Stimulated activated CD8-positive, alpha-beta memory T cell treated with anti-CD3 and anti-CD28 coated beads, Interleukin-7, amount 100 ng/mL, for 1 hour (primary cell): ENCODE data around the gene MRTO4.
A peak's percentile ranks its signal among the peaks of the same experiment; 100 is the strongest.
"Not testable (repeated sequence)": the region's sequence is repeated elsewhere in the genome, so short reads cannot be mapped to it uniquely, and the experiment has no call there.

Experiments used
- DNase-seq, 2 donors: peaks; one replicate each; pipeline ENCODE4 v3.0.0-alpha.2; 2020; ENCODE audit warnings: low read depth in 2 of 2

Gene MRTO4

DNA sequence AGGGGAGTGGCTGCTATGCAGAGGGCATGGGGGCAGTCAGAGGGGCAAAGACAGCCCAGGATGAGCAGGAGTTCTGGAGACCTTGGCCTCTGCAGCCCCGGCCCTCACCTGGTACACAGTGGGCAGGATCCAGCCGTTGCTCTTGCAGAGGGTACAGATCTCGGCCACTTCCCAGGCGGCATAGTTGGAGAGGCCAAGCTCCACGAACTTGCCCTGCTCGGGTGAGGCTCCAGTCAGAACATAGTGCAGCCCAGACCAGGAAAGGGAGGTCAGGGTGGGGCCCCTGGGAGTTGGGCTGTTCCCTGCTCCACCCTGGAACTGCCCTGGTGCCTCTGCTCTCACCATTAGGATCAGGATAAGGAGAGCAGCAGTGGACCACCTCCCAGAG, 18.7 kb downstream of the MRTO4 start:
- not testable (repeated sequence) for DNase-seq

DNA sequence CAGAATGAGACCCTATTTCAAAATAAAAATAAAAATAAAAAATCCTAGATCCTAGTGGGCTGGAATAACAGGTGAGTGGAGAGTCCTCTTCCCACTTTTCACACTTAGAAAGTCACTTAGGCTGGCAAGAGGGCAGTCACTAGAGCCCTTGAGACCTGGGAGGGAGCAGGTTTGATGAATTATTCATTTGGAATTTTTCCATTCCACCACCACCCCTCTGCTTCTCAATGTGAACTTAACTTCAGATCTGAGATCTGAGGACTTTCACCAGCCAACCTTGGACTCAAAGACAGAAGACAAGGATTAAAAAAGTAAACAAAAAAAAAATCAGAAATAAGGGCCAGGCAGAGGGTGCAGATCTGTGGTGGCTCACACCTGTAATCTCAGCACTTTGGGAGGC, 20.5 kb downstream of the MRTO4 start:
- no peak for DNase-seq

DNA sequence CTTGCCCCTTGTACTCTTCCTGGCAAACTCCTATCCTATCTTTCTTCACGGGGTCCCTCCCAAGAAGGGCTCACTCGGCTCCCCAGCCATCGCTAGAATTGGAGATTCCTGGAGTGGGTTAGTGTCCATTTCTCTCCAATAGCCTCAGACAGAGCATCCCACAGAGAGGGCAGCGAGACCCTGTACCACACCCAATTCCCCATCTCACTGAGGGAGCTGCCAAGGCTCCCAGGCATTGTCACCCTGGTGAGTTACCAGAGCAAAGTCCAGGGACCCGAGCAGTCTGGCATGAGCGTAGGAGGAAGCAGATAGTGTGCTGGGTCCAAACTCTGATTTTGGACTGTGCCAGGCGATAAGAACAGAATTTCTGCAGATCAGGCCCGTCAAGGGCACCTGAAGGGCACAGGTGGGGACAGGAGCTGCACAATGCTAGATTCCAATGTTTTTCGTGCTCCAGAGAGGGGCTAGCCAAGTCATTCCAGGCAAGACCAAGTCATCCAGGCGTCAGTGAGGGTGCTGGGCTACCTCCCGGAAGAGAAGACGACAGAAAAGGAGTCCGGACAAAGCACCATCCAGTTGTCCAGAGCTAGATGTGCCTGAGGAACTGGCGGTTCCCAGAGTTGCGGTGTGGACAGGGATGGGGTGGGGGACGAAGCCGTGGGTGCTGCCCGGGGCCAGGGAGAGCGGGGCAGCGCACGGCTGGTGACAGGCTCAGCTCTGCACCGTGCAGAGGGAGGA, 21.7 kb downstream of the MRTO4 start:
- DNase-seq = no peak

DNA sequence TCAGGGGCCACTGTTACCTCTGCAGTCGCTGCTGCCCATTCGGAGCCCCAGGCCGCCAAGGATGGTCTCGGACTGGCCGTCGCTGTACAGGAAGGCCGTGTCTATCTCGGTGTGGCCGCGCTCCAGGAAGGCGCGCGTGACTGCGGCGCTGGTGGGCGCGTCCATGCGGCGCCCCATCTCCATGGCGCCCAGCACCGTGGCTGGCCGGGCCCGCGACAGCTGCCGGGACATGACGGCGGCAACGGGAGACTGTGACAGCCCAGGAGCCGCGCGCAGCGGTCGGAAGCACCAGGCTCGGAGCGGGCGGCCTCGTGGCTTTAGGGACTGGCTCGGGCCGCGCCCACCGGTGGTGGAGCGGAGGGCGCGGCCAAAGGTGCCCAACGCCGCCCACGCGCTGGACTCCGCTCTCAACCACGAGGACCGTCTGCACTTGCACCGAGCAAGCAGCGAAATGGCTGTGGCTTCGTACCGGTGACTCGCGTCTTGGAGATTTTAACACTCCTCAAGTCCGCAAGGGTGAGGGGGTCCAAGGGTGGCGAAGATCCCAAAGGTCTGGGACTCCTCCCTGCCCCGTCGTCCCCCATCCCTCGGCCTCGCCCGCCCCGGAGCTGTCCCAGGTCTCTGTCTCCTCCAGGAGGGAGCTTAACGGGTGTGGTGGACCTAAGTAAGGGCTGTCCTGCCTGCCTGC, 22.4 kb downstream of the MRTO4 start:
- DNase-seq = not testable (repeated sequence)

DNA sequence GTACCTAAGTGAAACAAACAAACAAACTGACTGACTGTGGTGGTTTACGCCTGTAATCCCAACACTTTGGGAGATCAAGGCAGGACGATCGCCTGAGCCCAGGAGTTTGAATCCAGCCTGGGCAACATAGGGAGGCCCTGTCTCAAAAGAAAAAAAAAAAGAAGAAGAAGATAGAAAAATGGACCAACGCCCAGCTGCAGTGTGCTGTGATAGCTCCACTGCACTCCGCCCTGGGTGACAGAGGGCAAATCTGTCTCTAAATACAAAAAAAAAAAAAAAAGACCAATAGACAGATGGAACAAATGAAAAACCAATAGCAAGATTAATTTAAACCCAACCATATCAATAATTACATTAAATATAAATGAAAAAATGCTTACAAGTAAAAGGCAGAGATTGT, 23.0 kb downstream of the MRTO4 start:
- DNase-seq = no peak

DNA sequence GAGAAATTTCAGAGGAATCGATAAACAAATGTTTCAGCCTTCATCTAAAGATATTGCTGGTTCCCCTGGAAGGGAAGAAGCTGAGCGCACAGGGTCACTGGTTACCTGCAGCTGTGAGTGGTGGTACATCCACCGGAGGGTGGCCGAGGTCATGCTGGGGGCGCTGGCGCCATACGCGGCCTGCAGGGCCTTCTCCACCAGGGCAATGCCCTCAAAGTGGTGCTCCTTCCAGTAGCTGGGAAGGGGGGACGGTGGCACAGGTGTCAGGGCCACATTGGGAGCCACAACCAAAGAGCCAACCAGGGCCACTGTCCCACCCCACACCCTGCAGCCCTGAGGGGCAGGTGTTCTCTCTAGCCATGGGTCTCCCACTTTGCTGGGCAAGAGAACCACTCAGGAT, 32.3 kb downstream of the MRTO4 start:
- DNase-seq = no peak

DNA sequence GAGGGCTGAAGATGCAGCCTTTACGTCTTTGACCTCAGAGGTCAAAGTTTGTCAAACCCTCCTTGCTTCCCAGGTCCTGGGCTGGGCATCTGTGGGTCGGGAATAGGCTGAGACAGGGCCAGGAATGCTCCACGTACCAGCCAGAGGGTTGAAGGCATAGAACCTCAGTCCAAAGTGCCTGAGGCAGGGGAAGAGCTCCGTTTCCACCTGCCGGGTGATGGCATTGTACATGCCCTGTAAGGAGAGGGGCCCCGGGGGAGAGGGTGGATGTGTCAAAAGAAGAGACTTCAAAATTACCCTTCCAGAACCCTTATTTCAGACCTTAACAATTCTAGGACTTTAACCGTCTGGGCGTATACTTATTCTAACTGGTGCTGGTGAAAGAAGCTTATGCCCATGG, 33.3 kb downstream of the MRTO4 start:
- DNase-seq = no peak

DNA sequence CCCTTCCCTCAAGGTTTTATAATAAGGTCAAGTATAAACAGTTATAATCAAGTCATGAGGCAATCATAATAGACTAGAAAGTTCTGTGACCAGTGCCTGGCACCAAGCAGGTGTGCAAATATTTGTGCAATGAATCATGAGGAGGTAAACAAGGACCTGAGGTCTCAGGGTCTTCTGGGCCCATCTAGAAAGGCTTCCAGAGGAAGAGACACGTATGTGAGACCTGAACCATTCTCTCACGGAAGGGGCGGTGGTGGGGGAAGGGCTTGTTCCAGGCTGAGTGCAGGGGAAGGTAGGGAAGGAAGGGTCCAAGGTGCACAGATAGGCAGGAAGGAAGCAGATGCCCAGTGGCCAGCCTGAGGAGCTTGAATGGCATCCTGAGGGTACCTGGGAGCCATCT, 33.8 kb downstream of the MRTO4 start:
- DNase-seq = not testable (repeated sequence)

DNA sequence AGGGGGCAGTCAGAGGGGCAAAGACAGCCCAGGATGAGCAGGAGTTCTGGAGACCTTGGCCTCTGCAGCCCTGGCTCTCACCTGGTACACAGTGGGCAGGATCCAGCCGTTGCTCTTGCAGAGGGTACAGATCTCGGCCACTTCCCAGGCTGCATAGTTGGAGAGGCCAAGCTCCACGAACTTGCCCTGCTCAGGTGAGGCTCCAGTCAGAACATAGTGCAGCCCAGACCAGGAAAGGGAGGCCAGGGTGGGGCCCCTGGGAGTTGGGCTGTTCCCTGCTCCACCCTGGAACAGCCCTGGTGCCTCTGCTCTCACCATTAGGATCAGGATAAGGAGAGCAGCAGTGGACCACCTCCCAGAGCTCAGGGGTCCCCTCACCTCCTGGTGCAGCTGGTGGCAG, 34.2 kb downstream of the MRTO4 start:
- DNase-seq = not testable (repeated sequence)

DNA sequence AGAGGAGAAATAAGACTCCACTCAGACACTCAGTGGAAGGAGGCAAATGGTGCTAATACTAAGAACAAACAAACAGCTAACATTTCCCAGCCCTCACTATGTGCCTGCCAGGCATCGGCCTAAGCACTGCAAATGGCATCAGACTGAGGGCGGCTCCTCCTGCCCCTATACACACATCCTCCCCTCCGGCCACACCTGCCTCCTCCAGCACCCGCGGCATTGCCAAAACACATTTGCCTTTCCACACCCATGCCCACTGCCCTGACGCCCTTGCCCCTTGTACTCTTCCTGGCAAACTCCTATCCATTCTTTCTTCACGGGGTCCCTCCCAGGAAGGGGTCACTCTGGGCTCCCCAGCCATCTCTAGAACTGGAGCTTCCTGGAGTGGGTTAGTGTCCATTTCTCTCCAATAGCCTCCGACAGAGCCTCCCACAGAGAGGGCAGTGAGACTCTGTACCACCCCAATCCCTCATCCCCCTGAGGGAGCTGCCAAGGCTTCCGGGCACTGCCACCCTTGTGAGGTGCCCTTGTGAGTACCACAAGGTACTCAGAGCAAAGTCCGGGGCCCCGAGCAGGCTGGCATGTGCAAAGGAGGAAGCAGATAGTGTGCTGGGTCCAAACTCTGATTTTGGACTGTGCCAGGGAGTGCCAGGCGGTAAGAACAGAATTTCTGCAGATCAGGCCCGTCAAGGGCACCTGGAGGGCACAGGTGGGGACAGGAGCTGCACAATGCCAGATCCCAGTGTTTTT, 36.0 kb downstream of the MRTO4 start:
- DNase-seq = no peak

DNA sequence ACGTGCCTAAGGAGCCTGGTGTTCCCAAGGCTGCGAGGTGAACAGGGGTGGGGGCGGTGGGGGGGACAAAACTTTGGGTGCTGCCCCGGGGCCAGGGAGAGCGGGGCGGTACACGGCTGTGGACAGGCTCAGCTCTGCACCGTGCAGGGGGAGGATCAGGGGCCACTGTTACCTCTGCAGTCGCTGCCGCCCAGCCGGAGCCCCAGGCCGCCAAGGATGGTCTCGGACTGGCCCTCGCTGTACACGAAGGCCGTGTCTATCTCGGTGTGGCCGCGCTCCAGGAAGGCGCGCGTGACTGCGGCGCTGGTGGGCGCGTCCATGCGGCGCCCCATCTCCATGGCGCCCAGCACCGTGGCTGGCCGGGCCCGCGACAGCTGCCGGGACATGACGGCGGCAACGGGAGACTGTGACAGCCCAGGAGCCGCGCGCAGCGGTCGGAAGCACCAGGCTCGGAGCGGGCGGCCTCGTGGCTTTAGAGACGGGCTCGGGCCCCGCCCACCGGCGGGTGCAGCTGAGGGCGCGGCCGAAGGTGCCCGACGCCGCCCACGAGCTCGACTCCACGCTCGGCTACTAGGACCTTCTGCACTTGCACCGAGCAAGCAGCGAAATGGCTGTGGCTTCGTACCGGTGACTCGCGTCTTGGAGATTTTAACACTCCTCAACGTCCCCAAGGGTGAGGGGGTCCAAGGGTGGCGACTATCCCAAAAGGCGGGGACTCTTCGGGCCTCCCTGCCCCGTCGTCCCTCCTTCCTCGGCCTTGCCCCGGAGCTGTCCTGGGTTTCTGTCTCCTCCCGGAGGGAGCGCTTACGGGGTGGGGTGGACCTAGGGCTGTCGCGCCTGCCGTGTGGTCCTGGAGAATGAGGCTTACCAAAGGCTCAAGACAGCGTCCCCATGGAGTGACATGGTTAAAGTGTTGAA, 37.0 kb downstream of the MRTO4 start, which contains the start of gene AKR7A3:
AKR7A3 (minus strand) TSS at position 447 of the 918 bp plus-strand sequence; CDS start at position 386, 61 bp downstream.
- peak in 1 of 2 donors; percentile 27 for DNase-seq

DNA sequence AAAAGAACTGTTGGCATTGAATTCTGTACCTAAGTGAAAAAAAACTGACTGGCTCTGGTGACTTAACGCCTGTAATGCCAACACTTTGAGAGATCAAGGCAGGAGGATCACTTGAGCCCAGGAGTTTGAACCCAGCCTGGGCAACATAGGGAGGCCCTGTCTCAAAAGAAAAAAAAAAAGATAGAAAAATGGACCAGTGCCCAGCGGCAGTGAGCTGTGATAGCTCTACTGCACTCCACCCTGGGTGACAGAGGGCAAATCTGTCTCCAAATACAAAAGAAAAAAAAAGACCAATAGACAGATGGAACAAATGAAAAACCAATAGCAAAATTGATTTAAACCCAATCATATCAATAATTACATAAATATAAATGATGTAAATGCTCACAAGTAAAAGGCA, 37.6 kb downstream of the MRTO4 start:
- DNase-seq = no peak

DNA sequence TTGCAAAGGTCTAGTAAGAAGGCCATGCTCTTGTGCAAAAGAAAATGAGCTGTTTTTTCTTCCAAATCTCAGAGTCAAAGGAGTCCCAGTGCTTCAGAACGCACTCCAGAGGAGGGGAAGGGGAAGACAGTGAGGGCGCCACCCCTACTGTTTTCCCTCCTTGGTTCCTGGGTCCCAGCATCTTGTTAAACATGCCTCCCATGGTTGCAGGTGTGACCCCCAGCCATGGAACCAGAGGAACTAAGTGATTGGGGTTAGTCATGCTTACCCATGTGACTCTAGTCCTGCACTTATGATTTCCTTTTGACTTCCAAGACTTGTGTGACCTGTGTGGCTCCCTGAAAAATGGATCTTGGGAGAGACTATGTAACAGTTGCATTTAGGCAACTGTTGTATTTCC, 43.0 kb downstream of the MRTO4 start:
- no peak for DNase-seq

DNA sequence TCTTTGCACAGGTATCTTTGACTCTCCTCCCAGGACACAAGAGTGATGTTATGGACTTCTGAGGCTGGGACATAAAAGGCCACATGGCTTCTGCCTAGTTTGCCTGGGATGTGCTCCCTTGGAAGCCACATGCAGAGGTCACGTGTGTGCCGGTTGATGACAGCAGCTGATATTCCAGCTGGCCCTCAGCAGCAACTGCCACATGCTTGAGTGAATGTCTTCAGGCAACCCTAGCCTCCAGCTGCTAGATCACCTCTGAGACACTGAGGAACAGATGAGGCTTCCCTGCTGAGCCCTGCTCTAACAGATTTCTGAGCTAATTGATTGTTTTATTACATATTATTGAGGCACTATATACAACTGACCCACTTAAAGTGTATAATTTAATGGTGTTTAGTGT, 48.6 kb downstream of the MRTO4 start:
- no peak for DNase-seq

DNA sequence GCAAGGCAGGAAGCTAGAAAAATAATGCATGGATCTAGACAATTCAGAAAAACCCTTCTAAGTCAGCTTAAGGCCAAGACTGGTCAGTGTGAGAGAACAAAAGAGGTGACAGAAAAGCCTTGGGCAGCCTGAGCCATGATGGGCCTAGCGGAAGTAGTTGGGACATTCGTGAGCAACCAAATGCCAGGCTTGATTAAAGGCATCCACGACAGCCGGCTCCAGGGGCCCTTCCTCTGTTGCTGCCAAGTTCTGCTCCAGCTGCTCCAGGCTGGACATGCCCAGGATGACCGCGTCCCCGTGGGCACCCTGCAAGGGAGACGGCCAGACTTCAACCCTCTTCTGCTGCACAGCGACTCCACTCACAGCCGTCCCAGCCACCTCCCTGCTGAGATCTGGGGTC, 52.5 kb downstream of the MRTO4 start:
- not testable (repeated sequence) for DNase-seq

DNA sequence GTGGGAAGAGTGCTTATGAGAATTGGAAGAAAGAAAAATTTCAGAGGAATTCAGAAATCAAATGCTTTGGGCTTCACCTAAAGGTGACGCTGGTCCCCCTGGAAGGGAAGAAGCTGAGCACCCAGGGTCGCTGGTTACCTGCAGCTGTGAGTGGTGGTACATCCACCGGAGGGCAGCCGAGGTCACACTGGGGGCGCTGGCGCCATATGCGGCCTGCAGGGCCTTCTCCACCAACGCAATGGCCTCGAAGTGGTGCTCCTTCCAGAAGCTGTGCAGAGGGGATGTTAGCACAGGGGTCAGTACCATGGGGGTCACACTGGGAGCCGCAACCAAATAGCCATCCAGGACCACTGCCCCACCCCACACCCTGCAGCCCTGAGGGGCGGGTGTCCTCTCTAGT, 54.3 kb downstream of the MRTO4 start:
- no peak for DNase-seq

DNA sequence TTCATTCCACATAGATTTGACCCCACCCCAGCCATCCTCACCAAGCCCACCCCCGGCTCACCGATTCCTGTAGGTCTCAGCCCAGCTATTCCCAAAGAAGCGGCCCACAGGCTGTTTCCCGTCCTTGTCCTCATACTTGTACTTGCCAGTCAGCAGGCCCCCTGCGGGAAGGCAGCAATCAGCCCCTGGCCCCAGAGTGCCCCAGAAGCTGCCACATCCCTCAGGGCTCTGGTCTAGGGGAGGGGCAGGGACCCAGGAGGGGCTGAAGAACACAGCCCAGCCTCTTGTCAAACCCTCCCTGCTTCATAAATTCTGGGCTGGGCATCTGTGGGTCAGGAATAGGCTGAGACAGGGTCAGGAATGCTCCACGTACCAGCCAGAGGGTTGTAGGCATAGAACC, 55.3 kb downstream of the MRTO4 start:
- DNase-seq = no peak

DNA sequence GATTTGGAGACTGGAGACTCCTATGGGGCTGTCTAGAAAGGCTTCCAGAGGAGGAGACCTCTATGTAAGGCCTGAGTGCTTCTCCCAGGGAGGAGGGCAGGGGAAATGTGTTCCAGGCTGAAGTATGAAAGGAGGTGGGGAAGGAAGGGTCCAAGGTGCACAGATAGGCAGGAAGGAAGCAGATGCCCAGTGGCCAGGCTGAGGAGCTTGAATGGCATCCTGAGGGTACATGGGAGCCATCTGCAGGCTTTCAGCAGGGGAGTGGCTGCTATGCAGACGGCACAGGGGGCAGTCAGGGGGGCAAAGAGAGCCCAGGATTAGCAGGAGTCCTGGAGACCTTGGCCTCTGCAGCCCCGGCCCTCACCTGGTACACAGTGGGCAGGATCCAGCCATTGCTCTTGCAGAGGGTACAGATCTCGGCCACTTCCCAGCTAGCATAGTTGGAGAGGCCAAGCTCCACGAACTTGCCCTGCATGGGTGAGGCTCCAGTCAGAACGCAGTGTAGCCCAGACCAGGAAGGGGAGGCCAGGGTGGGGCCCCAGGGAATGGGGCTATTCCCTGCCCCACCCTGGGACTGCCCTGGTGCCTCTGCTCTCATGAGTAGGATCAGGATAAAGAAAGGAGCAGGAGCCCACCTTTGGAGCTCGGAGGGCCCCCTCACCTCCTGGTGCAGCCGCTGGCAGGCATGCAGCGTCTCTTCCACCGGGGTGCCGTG, 56.3 kb downstream of the MRTO4 start:
- DNase-seq = no peak

DNA sequence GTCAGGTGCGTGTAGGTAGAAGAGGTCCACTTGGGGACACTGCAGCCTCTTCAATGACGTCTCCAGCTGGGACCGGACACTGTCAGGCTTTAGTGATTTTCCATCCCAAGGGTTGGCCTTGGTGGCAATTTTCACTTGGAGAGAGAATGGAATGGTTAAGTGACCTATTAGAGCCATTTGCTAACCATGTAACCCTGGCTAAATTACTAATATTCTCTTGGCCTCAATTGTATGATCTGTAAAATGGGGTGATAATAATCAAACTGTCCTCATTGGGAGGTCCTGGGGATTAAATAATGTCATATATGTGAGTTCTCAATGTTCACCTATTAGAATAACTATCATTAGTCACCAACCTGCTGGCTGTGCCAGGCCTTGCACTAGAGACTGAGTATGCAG, 56.9 kb downstream of the MRTO4 start:
- no peak for DNase-seq

DNA sequence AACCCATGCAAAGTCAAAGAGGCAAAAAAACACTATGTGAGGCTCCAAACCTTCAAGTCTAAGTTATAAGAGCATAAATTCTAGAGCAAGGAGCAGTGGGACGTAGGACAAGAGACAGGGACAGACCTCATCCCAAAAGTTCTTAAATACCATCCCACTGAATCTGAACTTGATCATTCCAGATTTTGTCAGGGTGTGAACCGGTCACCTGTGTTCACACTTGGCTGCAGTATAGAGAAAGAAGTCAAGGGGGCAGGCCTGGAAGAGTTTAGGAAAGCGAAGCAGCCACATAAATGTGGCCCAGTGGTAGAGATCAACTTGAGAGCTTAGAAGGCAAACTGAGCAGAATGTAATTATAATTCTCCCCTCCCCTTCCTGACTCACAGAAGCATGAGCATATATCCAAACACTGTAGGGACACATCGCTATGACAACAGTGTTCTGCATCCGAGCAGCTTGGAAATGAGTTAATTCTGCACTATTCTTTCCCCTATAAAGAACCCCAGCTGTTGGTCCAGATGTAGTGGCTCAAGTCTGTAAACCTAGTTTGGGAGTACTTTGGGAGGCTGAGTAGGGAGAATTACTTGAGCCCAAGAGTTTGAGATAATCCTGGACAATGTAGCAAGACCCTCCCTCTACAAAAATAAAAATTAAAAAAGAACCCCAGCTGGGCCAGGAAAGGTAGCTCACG, 57.7 kb downstream of the MRTO4 start:
- no peak for DNase-seq
